Stomach (tissue), 9 donors: ENCODE results near the gene ATP9B. TPM values are rescaled to one million over a fixed set of nuclear protein-coding genes. Genes with fewer than 3 reads are reported as not detected.

Source experiments
- DNase-seq, 2 donors: peaks; one replicate each; pipeline versions ENCODE4 v3.0.0 to v3.0.0-alpha.2; 2013 to 2019
- H3K27ac ChIP-seq, 5 donors: fragments of 200-600 bp in 4 of 5; sonication (generic) in 4 of 5; one replicate each; pipeline ENCODE4 v1.5.1; 2013 to 2019; ENCODE audit warnings: mild to moderate bottlenecking in 1 of 5, moderate library complexity in 1 of 5
- H3K27me3 ChIP-seq, 3 donors: fragments of 200-600 bp; sonication (generic); one replicate each; pipeline ENCODE4 v1.5.1; 2017 to 2019; ENCODE audit warnings: mixed run types in 1 of 3
- H3K36me3 ChIP-seq, 4 donors: fragments of 200-600 bp; sonication (generic); 1 replicate in 3 of 4; 2 replicates in 1 of 4; pipeline ENCODE4 v1.5.1; 2016 to 2019
- H3K4me1 ChIP-seq, 4 donors: fragments of 200-600 bp; sonication (generic); one replicate each; pipeline ENCODE4 v1.5.1; 2016 to 2019
- H3K4me3 ChIP-seq, 4 donors: fragments of 200-600 bp; sonication (generic) in 3 of 4; one replicate each; pipeline ENCODE4 v1.5.1; 2016 to 2019; ENCODE audit warnings: mild to moderate bottlenecking in 1 of 4
- H3K9me3 ChIP-seq, 4 donors: fragments of 200-600 bp; sonication (generic); one replicate each; pipeline ENCODE4 v1.5.1; 2016 to 2019
- EP300 ChIP-seq: sonication (generic); formaldehyde crosslinking; IDR thresholded peaks from one replicate; pipeline ENCODE4 v1.6.1; 2017; ENCODE audit warnings: antibody characterized with exemption
- POLR2A ChIP-seq, 4 donors: fragments of 450-650 bp; IDR thresholded peaks; one replicate each; pipeline ENCODE4 v1.6.1; 2016; ENCODE audit warnings: antibody characterized with exemption in 4 of 4, control low read depth in 2 of 4, mild to moderate bottlenecking in 1 of 4, moderate library complexity in 1 of 4
- POLR2AphosphoS5 ChIP-seq, 3 donors: sonication (generic); formaldehyde crosslinking; IDR thresholded peaks; one replicate each; pipeline ENCODE4 v1.6.1; 2016; ENCODE audit warnings: antibody characterized with exemption in 3 of 3
- WGBS, 5 donors: extraction: QIAGEN DNeasy Blood & Tissue Kit in 3 of 5; methylation state at CpG; one replicate each; pipeline versions ENCODE4 v1.1.5 to v1.1.7; 2013 to 2018; 5-methylcytosine and 5-hydroxymethylcytosine counted together
- intact Hi-C: fragments of 100-400 bp; cut with DNase I; formaldehyde crosslinking; loops from one replicate; pipeline ENCODE4 v1.15.1; 2023; ENCODE audit warnings: low total_unique reads
- polyA plus RNA-seq, 3 donors: library from polyadenylated mRNA; stranded (reverse); fragments of 200-250 nt; gene quantifications; one replicate each; pipeline ENCODE4 v1.2.3, GENCODE V29; 2013
- total RNA-seq, 5 donors: library from RNA; depleted of rRNA; stranded (reverse); fragments of >200 nt; gene quantifications; one replicate each; pipeline versions ENCODE4 v1.1.0 to v1.2.3, GENCODE V29; 2014 to 2016
- TF ChIP-seq, protein P1 (sequence below), 7 experiments: fragments of 450-650 bp in 4 of 7; fragments of 200-600 bp in 3 of 7; sonication (generic) in 3 of 7; IDR thresholded peaks; one replicate each; pipeline ENCODE4 v1.5.1; 2016 to 2019; ENCODE audit warnings: antibody characterized with exemption in 7 of 7, control low read depth in 2 of 7, mild to moderate bottlenecking in 1 of 7
- donor health status: healthy with polysubstance abuse.
- donor health status: Bipolar disorder and iron deficiency.
- donor health status: healthy.

The ATP9B gene
- total and polyA plus RNA-seq, 8 donors: 10.6 to 128 (median 34.9) TPM

DNA sequence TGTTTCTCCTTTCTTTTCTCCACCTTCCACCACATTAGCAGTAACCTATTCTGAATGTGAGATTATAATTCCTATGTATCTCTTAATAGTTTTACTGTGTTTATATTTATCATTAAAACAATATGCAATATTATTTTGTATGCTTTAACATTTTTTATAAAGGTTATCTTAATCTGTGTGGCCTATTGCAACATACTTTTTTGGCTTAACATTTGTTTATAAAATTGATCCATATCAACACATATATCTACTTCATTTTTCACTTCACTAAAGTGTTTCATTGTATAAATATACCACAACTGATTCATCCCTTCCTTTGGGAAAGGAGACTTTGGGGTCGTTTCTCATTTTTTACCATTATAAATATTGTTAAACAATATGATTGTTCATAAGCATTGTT, 48.6 kb downstream of the ATP9B start:
- intact Hi-C loops: no loop called here
- no peak overlapping the region for H3K4me3 ChIP-seq
- WGBS, 5 donors: 38 to 48% (median 41%) methylated on average over 1 of the region's 1 CpG
- peaks cover 8 to 22% (median 16%) of the 10 kb centered on the region in 4 donors for H3K36me3 ChIP-seq
- TF ChIP-seq POLR2AphosphoS5 (IDR thresholded peaks at IDR 0.05) (no peak), POLR2A (IDR thresholded peaks at IDR 0.05) (no peak), EP300 (no peak)
- TF ChIP-seq, protein P1, sequence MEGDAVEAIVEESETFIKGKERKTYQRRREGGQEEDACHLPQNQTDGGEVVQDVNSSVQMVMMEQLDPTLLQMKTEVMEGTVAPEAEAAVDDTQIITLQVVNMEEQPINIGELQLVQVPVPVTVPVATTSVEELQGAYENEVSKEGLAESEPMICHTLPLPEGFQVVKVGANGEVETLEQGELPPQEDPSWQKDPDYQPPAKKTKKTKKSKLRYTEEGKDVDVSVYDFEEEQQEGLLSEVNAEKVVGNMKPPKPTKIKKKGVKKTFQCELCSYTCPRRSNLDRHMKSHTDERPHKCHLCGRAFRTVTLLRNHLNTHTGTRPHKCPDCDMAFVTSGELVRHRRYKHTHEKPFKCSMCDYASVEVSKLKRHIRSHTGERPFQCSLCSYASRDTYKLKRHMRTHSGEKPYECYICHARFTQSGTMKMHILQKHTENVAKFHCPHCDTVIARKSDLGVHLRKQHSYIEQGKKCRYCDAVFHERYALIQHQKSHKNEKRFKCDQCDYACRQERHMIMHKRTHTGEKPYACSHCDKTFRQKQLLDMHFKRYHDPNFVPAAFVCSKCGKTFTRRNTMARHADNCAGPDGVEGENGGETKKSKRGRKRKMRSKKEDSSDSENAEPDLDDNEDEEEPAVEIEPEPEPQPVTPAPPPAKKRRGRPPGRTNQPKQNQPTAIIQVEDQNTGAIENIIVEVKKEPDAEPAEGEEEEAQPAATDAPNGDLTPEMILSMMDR (IDR thresholded peaks at IDR 0.05): no peak
- no peak overlapping the region for H3K27ac ChIP-seq
- H3K4me1 ChIP-seq: no peaks in the 10 kb centered on the region
- no peak for DNase-seq
- H3K27me3 ChIP-seq: no peaks in the 10 kb centered on the region
- no peaks in the 10 kb centered on the region for H3K9me3 ChIP-seq

DNA sequence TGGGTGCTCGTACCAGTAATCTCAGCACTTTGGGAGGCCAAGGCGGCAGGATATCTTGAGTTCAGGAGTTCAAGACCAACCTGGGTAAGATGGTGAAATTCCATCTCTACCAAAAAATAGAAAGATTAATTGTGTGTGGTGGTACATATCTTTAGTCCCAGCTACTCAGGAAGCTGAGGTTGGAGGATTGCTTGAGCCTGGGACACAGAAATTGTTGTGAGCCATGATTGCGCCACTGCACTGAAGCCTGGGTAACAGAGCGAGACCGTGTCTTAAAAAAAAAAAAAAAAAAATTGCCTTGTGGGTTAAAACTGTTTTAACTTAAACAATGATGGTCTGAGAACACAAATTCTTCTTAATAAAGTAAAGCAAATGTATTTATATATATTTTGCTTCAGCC, 49.6 kb downstream of the ATP9B start:
- 91 to 99% (median 97%) methylated on average over 5 of the region's 5 CpGs for WGBS, 5 donors
- intact Hi-C loops: no loop called here
- Histone ChIP-seq H3K4me3 (no peak overlapping the region), H3K27me3 (no peaks in the 10 kb centered on the region), H3K27ac (no peak overlapping the region), H3K9me3 (no peaks in the 10 kb centered on the region), H3K36me3 (peaks cover 6 to 16% (median 12%) of the 10 kb centered on the region in 4 donors), H3K4me1 (no peaks in the 10 kb centered on the region)
- no peak for TF ChIP-seq POLR2AphosphoS5 (IDR thresholded peaks at IDR 0.05)
- TF ChIP-seq POLR2A (IDR thresholded peaks at IDR 0.05): no peak
- no peak for TF ChIP-seq EP300
- TF ChIP-seq, protein P1 (IDR thresholded peaks at IDR 0.05): no peak
- DNase-seq: no peak

GRCh38 chr18:79121746-79122474, 52.7 kb downstream of the ATP9B start:
- H3K27ac ChIP-seq: no peak overlapping the region
- TF ChIP-seq EP300 (no peak), POLR2AphosphoS5 (IDR thresholded peaks at IDR 0.05) (no peak), POLR2A (IDR thresholded peaks at IDR 0.05) (no peak)
- TF ChIP-seq, protein P1 (IDR thresholded peaks at IDR 0.05): no peak
- H3K27me3 ChIP-seq: no peaks in the 10 kb centered on the region
- 87 to 97% (median 93%) methylated on average over 2 of the region's 2 CpGs for WGBS, 5 donors
- no peaks in the 10 kb centered on the region for H3K9me3 ChIP-seq
- H3K4me1 ChIP-seq: no peaks in the 10 kb centered on the region
- peaks cover 0 to 14% (median 13%) of the 10 kb centered on the region in 4 donors for H3K36me3 ChIP-seq
- intact Hi-C loops: no loop called here
- no peak overlapping the region for H3K4me3 ChIP-seq
- no peak for DNase-seq

GRCh38 chr18:79123948-79124347, 54.8 kb downstream of the ATP9B start:
- H3K27ac ChIP-seq: no peak overlapping the region
- TF ChIP-seq, protein P1 (IDR thresholded peaks at IDR 0.05): no peak
- TF ChIP-seq EP300 (no peak), POLR2AphosphoS5 (IDR thresholded peaks at IDR 0.05) (no peak), POLR2A (IDR thresholded peaks at IDR 0.05) (no peak)
- intact Hi-C loops: no loop called here
- 43 to 90% (median 67%) methylated on average over 2 of the region's 2 CpGs for WGBS, 5 donors
- no peaks in the 10 kb centered on the region for H3K9me3 ChIP-seq
- DNase-seq: no peak
- H3K4me3 ChIP-seq: no peak overlapping the region
- H3K4me1 ChIP-seq: no peaks in the 10 kb centered on the region
- peaks cover 0 to 30% (median 29%) of the 10 kb centered on the region in 4 donors for H3K36me3 ChIP-seq
- H3K27me3 ChIP-seq: no peaks in the 10 kb centered on the region
